Measurements from ENCODE around the gene LHFPL3. TPM values are rescaled to one million over a fixed set of nuclear protein-coding genes. Genes with fewer than 3 reads are reported as not detected.

The LHFPL3 gene
- total and polyA plus RNA-seq, 2 of the 13 experiments (the other 11 are each of a cell fraction or from before 2014, with no cell fraction given): not detected

DNA sequence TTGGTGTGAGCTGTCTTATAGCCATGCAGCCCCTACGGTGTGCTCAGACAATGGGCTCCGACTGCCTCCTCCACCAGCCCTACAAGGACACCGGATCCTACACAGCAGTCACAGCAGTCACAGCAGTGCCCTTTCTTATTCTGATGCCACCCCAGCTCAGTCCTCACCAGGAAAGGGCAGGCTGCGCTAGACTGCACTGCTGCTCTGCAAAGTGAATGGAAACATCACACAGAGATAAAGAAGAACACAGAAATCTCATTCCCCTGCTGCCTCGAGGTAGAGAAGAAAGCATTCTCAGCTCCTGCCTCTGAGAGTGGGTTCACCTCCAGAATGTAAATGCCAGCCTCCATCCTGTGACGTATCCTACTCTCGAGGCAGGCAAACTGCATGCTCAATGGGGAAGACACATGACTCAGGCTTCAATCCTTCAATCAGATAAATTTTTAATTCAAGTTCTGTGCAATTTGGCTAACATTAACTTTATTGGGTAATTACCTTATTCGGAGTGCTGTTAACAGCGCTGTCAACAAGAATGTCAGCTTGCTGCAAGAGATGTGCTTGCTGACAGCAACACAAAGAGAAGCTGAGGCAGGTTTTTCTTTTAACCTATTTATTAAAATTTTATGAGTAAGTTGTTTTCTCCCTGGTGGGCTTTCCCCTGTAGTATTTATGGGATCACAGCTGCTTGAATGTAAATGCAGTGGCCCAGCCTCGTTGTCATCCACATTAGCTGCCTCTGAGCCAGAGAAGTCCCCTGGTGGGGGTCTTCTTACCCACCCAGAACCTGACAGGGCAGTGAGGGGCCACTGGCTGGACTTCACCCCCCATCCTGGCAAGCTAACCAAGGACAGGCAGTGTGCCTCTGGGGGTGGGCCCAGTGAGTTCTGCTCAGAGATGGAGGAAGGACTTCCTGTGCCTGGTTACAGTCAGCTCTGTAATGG lies 444.3 kb downstream of the LHFPL3 start:
- Histone ChIP-seq H3K9ac (ENCODE audit: insufficient read depth, low read depth, low read length) (no peak overlapping the region), H3K27ac (ENCODE audit: extremely low read length, insufficient read depth, low read length) (no peak overlapping the region), H3K4me2 (ENCODE audit: low read depth, low read length) (no peak overlapping the region), H4K20me1 (ENCODE audit: insufficient read depth, low read length) (no peaks in the 10 kb centered on the region), H3K4me3 (replicated peaks in 1 of 3; ENCODE audit: insufficient read depth in 1 of 3, low read depth in 2 of 3, low read length in 3 of 3) (no peak overlapping the region), H3K4me1 (ENCODE audit: insufficient read depth, low read length) (no peaks in the 10 kb centered on the region), H3K9me3 (ENCODE audit: low read length) (no peaks in the 10 kb centered on the region), H3K27me3 (ENCODE audit: control insufficient read depth in 1 of 2, insufficient read depth in 2 of 2, low read length in 2 of 2) (no peaks in the 10 kb centered on the region; a peak in 1 of 5 replicates), H2AFZ (ENCODE audit: low read length) (no peak overlapping the region), H3K79me2 (ENCODE audit: insufficient read depth, low read length) (no peaks in the 10 kb centered on the region), H3K36me3 (replicated peaks in 1 of 2; ENCODE audit: control insufficient read depth in 1 of 2, insufficient read depth in 2 of 2, low read length in 2 of 2) (no peaks in the 10 kb centered on the region)
- POLR2A ChIA-PET: no interaction called here
- no peak for FAIRE-seq
- CTCF ChIA-PET (ENCODE audit: low intra/inter-chr PET ratio, low total read pairs): no interaction called here
- in situ Hi-C loops (cut with HindIII; ENCODE audit: extremely low pct_ligation_motif_present, low pct_unique_long_range_greater_than_20kb) (no loop called here), intact Hi-C loops (cut with micrococcal nuclease; ENCODE audit: unreplicated experiment) (no loop called here)
- no peak for ATAC-seq
- BruUV-seq (replicated peaks): no TSS peak
- DNase-seq (ENCODE audit: low spot score): no peak
- 2% methylated on average over 10 of the region's 10 CpGs for WGBS (ENCODE audit: low lambda C conversion rate)
- no peak for TF ChIP-seq DNMT1 (CRISPR knock-in tag; IDR thresholded peaks at IDR 0.05)
- no peak for TF ChIP-seq ZNF337 (CRISPR knock-in tag; IDR thresholded peaks at IDR 0.05; ENCODE audit: borderline replicate concordance, low read depth)
- TF ChIP-seq MYC (CRISPR knock-in tag; IDR thresholded peaks at IDR 0.05; ENCODE audit: borderline replicate concordance): no peak
- no peak for TF ChIP-seq TSC22D2 (CRISPR knock-in tag; IDR thresholded peaks at IDR 0.05; ENCODE audit: borderline replicate concordance)
- no peak for TF ChIP-seq ZNF777 (CRISPR knock-in tag; IDR thresholded peaks at IDR 0.05)
- TF ChIP-seq, protein P1, sequence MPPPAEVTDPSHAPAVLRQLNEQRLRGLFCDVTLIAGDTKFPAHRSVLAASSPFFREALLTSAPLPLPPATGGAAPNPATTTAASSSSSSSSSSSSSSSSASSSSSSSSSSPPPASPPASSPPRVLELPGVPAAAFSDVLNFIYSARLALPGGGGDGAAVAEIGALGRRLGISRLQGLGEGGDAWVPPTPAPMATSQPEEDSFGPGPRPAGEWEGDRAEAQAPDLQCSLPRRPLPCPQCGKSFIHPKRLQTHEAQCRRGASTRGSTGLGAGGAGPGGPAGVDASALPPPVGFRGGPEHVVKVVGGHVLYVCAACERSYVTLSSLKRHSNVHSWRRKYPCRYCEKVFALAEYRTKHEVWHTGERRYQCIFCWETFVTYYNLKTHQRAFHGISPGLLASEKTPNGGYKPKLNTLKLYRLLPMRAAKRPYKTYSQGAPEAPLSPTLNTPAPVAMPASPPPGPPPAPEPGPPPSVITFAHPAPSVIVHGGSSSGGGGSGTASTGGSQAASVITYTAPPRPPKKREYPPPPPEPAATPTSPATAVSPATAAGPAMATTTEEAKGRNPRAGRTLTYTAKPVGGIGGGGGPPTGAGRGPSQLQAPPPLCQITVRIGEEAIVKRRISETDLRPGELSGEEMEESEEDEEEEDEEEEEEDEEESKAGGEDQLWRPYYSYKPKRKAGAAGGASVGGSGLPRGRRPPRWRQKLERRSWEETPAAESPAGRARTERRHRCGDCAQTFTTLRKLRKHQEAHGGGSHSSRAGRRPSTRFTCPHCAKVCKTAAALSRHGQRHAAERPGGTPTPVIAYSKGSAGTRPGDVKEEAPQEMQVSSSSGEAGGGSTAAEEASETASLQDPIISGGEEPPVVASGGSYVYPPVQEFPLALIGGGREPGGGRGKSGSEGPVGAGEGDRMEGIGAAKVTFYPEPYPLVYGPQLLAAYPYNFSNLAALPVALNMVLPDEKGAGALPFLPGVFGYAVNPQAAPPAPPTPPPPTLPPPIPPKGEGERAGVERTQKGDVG (CRISPR knock-in tag; IDR thresholded peaks at IDR 0.05; ENCODE audit: borderline replicate concordance): no peak
- TF ChIP-seq ZFY (CRISPR knock-in tag; IDR thresholded peaks at IDR 0.05): no peak
- TF ChIP-seq ZNF124 (CRISPR knock-in tag; IDR thresholded peaks at IDR 0.05): no peak
- TF ChIP-seq ZNF331 (CRISPR knock-in tag; IDR thresholded peaks at IDR 0.05): no peak
- no peak for TF ChIP-seq KMT2A (CRISPR knock-in tag; IDR thresholded peaks at IDR 0.05)
- TF ChIP-seq ZNF230 (CRISPR knock-in tag; IDR thresholded peaks at IDR 0.05): no peak
- TF ChIP-seq, protein P2, sequence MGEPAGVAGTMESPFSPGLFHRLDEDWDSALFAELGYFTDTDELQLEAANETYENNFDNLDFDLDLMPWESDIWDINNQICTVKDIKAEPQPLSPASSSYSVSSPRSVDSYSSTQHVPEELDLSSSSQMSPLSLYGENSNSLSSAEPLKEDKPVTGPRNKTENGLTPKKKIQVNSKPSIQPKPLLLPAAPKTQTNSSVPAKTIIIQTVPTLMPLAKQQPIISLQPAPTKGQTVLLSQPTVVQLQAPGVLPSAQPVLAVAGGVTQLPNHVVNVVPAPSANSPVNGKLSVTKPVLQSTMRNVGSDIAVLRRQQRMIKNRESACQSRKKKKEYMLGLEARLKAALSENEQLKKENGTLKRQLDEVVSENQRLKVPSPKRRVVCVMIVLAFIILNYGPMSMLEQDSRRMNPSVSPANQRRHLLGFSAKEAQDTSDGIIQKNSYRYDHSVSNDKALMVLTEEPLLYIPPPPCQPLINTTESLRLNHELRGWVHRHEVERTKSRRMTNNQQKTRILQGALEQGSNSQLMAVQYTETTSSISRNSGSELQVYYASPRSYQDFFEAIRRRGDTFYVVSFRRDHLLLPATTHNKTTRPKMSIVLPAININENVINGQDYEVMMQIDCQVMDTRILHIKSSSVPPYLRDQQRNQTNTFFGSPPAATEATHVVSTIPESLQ (CRISPR knock-in tag; conservative IDR thresholded peaks at IDR 0.05): no peak
- TF ChIP-seq ZNF136 (CRISPR knock-in tag; IDR thresholded peaks at IDR 0.05; ENCODE audit: low read depth): no peak
- no peak for TF ChIP-seq PRPF4 (IDR thresholded peaks at IDR 0.05; ENCODE audit: low read depth, low read length, poor library complexity, severe bottlenecking)
- TF ChIP-seq, protein P3, sequence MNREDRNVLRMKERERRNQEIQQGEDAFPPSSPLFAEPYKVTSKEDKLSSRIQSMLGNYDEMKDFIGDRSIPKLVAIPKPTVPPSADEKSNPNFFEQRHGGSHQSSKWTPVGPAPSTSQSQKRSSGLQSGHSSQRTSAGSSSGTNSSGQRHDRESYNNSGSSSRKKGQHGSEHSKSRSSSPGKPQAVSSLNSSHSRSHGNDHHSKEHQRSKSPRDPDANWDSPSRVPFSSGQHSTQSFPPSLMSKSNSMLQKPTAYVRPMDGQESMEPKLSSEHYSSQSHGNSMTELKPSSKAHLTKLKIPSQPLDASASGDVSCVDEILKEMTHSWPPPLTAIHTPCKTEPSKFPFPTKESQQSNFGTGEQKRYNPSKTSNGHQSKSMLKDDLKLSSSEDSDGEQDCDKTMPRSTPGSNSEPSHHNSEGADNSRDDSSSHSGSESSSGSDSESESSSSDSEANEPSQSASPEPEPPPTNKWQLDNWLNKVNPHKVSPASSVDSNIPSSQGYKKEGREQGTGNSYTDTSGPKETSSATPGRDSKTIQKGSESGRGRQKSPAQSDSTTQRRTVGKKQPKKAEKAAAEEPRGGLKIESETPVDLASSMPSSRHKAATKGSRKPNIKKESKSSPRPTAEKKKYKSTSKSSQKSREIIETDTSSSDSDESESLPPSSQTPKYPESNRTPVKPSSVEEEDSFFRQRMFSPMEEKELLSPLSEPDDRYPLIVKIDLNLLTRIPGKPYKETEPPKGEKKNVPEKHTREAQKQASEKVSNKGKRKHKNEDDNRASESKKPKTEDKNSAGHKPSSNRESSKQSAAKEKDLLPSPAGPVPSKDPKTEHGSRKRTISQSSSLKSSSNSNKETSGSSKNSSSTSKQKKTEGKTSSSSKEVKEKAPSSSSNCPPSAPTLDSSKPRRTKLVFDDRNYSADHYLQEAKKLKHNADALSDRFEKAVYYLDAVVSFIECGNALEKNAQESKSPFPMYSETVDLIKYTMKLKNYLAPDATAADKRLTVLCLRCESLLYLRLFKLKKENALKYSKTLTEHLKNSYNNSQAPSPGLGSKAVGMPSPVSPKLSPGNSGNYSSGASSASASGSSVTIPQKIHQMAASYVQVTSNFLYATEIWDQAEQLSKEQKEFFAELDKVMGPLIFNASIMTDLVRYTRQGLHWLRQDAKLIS (CRISPR knock-in tag; IDR thresholded peaks at IDR 0.05): no peak
